ENCODE results near the gene ADAMTS2. TPM values are rescaled to one million over a fixed set of nuclear protein-coding genes. Genes with fewer than 3 reads are reported as not detected.

ADAMTS2 gene
- total and polyA plus RNA-seq, 2 experiments from 2014 or later: 1.6 to 8.1 TPM

- peaks cover under 1% of the 10 kb centered on the region; the same call in 2 of the 3 replicates for H3K4me1 Mint-ChIP-seq
- Histone ChIP-seq H3K4me3 (no peak overlapping the region), H3K4me2 (no peak overlapping the region), H3K9me2 (ENCODE audit: insufficient read depth) (no peaks in the 10 kb centered on the region), H2AFZ (no peak overlapping the region), H4K20me1 (replicated peaks; ENCODE audit: insufficient read depth) (no peaks in the 10 kb centered on the region), H3K4me1 (ENCODE audit: insufficient read depth) (no peaks in the 10 kb centered on the region), H3K27ac (ENCODE audit: low read depth) (no peak overlapping the region), H3F3A (replicated peaks; ENCODE audit: low read depth) (no peaks in the 10 kb centered on the region), H3K27me3 (ENCODE audit: insufficient read depth) (no peaks in the 10 kb centered on the region), H3K79me2 (replicated peaks; ENCODE audit: insufficient read depth) (no peaks in the 10 kb centered on the region), H3K36me3 (ENCODE audit: insufficient read depth) (no peaks in the 10 kb centered on the region)
- DNase-seq (ENCODE audit: low spot score) (no peak), ATAC-seq (no peak)
- H3K27me3 Mint-ChIP-seq (ENCODE audit: insufficient read depth, low read depth, poor library complexity): peaks cover 1% of the 10 kb centered on the region
- no peaks in the 10 kb centered on the region; the same call in 2 of the 3 replicates for H3K36me3 Mint-ChIP-seq (ENCODE audit: low read depth)
- H3K9me3 Mint-ChIP-seq: no peaks in the 10 kb centered on the region
- no peak overlapping the region for H3K4me3 Mint-ChIP-seq
- H3K27ac Mint-ChIP-seq: no peak overlapping the region
- TF ChIP-seq CREB1 (CRISPR knock-in tag; IDR thresholded peaks at IDR 0.05; ENCODE audit: low read depth): no peak
- no peak for TF ChIP-seq NANOG (IDR thresholded peaks at IDR 0.05; ENCODE audit: borderline replicate concordance)
- no peak for TF ChIP-seq POLR2AphosphoS5 (IDR thresholded peaks at IDR 0.05; ENCODE audit: low read depth)
- no peak for TF ChIP-seq CTCF (conservative IDR thresholded peaks at IDR 0.05; ENCODE audit: low read depth in 2 of 2)
- TF ChIP-seq ZNF462 (CRISPR knock-in tag; IDR thresholded peaks at IDR 0.05): no peak
- TF ChIP-seq EZH2 (IDR thresholded peaks at IDR 0.05; ENCODE audit: low read depth, unreplicated experiment): no peak
- TF ChIP-seq STAT1 (IDR thresholded peaks at IDR 0.05; ENCODE audit: unreplicated experiment): no peak
- no peak for TF ChIP-seq REST (IDR thresholded peaks at IDR 0.05; ENCODE audit: unreplicated experiment)
- TF ChIP-seq ZNF331 (CRISPR knock-in tag; IDR thresholded peaks at IDR 0.05; ENCODE audit: low read depth): no peak
- TF ChIP-seq ZNF114 (CRISPR knock-in tag; IDR thresholded peaks at IDR 0.05): no peak
- TF ChIP-seq EZH2phosphoT487 (IDR thresholded peaks at IDR 0.05; ENCODE audit: unreplicated experiment): no peak
- TF ChIP-seq JUNB (IDR thresholded peaks at IDR 0.05; ENCODE audit: unreplicated experiment): no peak
- TF ChIP-seq ETS1 (IDR thresholded peaks at IDR 0.05): no peak
Observed at GRCh38 chr5:179255527-179256327, 89.5 kb downstream of the ADAMTS2 start.

All from GM23338 (cell line).